NCI-H345 treated with DMSO at 0.1 percent for 48 hours (cell line): ENCODE results near the gene TRIM65.

Experiments used
- DNase-seq: peaks from one replicate; lab custom pipeline; 2025; ENCODE audit not compliant: unreplicated experiment; lab: John Stamatoyannopoulos, UW

Gene TRIM65

DNA sequence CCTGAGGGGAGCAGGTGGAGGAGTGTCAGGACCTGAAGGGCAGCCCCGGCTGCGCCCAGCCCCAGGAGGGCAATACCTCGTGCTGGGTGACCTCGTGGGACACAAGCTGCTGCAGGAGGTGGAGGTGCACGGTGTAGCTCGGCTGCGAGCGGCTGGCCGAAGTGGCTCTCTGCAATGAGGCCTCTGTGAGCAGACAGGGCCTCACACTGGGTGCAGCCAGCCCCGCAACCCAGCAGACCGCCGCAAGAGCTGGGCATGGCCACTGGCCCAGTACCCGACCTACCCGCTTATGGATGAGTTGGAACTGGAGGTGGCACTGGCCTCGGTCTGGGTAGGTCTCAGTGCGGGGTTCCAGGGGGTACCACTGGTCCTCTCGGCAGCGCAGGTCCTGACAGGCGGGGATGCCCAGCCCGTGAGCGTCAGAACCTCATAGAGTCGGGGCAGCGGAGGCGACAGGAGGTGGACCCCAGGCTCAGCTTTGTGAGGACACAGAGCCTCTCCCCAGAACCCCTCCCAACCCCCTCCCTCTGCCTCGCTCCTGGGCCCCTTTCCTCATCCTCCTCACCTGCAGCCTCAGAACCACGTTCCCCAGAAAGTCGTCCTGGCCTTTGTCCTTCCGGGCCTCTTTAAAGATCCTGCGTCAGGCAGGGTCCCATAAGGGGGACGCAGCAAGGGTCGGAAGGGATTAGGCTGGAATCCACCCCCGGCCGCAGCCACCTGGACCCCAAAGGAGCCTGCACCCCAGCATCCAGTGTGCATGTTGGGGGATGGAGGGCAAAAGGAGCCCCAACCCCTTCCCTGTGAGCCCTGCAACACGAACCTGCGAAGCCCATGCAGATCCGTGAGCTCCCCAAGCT, 56.6 kb downstream of the TRIM65 start:
- no peak for DNase-seq
